Fibroblast of the conjunctiva (primary cell): ENCODE data around the gene ADAMTS4.
"Not testable (repeated sequence)": the region's sequence is repeated elsewhere in the genome, so short reads cannot be mapped to it uniquely, and the experiment has no call there.

Source experiments
- DNase-seq: peaks from one replicate; pipeline ENCODE4 v3.0.0-alpha.2; 2010; ENCODE audit warnings: low read depth

Gene ADAMTS4, protein sequence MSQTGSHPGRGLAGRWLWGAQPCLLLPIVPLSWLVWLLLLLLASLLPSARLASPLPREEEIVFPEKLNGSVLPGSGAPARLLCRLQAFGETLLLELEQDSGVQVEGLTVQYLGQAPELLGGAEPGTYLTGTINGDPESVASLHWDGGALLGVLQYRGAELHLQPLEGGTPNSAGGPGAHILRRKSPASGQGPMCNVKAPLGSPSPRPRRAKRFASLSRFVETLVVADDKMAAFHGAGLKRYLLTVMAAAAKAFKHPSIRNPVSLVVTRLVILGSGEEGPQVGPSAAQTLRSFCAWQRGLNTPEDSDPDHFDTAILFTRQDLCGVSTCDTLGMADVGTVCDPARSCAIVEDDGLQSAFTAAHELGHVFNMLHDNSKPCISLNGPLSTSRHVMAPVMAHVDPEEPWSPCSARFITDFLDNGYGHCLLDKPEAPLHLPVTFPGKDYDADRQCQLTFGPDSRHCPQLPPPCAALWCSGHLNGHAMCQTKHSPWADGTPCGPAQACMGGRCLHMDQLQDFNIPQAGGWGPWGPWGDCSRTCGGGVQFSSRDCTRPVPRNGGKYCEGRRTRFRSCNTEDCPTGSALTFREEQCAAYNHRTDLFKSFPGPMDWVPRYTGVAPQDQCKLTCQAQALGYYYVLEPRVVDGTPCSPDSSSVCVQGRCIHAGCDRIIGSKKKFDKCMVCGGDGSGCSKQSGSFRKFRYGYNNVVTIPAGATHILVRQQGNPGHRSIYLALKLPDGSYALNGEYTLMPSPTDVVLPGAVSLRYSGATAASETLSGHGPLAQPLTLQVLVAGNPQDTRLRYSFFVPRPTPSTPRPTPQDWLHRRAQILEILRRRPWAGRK

DNA sequence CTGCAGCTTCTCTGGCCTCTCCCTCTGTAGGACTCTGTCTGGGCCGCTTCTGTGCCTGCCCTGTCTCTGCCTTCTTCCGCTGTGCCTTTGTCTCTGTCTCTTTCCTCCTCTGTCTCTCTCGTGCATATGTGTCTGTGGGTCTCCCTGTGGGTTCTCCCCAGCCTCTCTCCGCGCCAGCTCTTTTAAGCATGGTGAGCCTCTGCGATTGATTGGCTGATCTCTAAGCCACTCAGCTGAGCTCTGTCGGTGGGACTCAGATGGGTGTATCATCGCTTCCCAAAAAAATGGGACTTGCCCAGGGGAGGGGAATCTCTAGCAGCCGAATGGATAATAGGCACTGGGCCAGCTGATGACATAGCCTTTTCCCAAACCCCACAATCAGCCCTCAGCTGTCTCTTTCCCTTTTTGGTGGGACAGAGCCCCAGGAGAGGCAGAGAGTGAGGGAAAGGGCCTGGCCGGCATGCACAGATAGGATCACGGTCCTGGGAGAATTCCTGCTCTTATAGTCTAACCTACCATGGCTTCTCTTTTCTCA is at the start of gene ADAMTS4:
ADAMTS4 (minus strand) TSS at position 158 of the 535 bp plus-strand sequence. CDS start 427 bp downstream, outside the sequence.
- DNase-seq, result peak; percentile 81

DNA sequence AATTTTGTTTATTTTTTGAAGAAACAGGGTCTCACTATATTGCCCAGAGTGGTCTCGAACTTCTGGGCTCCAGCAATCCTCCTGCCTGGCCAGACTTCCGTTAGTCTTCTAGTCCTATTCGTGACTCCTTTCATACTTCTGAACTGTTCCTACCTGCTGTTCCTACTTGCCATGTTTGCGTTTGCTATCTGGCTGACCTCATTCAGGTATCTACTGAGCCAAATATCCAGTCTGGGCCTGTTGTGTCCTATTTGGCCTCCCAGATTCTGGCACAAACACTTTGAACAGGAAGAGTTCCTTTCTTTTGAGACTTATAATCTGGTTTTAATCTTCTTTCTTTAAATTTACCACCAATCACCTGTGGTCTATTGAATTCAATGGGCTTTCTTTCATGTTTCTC is 46.0 kb upstream of the ADAMTS4 start:
- no peak for DNase-seq

DNA sequence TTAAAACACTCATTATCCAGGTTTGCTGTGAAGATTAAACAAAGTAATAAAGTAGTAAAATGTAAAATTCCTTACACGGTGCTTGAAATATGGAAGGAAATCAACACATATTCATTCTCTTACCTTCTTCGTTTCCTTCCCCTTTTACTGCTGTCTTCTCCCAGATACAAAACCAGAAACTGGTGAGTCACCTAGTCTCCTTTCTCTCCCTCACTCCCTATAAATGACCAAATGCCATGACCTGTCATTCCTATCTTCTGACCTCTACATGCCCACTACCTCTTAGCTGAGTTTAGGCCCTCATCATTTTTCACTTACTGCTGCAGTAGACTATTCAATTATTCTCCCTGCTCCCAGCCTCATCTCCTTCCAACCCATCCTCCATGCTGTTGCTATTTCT is 43.5 kb upstream of the ADAMTS4 start:
- no peak for DNase-seq

DNA sequence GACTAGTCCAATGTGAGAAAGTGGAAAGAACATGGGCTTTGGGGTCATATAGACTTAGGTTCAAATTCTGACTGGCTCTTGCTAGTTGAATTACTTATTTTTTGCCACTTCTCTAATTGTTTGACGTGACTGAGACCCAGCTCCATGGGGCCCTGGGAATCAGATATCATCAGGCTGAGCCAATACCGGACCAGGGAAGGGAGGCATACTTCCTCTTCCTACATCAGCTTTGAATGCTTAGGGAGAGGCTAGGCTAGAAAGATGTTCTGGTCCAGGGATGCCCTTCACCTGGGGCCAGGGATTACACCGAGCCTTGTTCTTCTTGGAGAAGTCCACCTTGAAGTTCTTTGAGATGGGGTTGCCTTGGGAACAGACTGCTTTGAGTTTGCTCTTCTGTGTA is 42.8 kb upstream of the ADAMTS4 start:
- no peak for DNase-seq

DNA sequence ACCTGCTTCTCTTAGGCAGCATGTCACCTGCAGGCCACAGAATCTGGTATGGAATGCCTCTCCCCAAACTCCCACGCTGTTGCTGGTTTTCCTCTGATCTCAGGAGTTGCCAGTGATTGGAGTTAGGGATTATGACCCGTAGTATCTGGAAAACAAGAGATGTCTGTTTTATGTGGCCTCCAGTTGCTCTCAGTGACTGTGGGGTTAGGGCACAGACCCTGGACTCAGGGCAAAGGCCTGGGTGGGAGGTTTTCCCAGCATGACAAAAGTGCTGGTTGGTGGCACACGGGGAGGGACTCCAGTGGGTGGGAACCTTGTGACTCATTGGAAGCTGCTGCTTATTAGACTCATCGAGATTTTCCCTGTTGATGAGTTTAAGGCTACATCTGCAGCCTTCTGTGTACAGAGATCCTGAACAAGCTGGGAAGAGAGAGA is 39.2 kb upstream of the ADAMTS4 start, which contains the start of gene NR1I3:
NR1I3 (minus strand) TSS at position 165 of the 435 bp plus-strand sequence. CDS start 1,638 bp downstream, outside the sequence.
- no peak for DNase-seq

DNA sequence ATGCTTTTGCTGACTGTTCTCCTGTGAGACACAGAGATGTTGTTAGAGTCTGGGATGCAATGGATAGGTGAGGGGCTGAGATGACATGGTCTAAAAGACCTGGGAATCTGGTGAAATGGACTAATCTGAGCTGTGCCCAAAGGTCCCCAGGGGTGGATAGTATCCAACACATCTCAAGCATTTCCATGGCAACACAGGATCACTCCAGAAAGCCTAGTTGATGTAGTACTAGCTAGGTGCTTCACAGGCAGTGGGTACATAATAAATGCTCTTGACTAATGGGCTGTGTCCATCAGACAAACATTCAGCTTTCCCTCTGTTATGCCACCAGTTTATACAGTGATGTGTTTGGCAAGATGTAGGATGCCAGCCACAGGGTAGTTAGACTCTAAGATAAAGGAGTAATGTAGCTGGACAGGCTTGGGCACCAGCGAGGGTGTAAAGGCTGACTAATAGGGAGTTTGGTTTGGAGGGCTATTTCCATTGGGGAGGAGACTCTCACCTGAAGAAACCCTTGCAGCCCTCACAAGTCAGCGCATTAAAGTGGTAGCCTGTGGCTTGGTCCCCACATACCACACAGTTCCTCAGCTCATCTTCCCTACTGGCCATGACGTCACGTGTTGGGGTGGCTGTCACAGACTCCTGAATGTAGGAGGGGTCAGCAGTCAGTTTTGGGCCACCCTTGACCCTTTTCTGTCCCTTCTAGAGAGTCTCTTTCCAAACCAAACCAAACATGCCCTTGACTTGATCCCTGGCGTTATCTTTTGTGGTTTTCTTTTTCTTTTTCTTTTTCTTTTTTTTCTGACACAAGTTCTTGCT is 37.3 kb upstream of the ADAMTS4 start:
- no peak for DNase-seq

DNA sequence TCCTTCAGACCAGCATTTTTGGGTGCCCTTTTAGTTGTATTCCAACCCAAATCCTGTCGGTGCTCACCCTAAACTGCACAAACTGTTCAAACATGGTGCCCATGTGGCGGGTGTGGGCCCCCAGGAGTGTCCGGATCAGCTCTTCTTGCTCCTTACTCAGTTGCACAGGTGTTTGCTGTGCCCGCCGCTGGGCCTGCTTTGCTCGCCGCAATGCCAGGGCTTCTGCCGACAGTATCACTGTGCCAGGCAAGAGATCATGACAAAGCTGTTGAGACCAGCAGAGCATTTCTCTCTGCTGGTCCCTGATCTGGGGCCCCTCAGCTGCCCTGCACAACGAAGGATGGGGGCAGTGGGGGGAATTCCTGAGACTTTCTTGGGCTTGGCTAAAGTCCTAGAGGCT is 34.2 kb upstream of the ADAMTS4 start:
- no peak for DNase-seq

DNA sequence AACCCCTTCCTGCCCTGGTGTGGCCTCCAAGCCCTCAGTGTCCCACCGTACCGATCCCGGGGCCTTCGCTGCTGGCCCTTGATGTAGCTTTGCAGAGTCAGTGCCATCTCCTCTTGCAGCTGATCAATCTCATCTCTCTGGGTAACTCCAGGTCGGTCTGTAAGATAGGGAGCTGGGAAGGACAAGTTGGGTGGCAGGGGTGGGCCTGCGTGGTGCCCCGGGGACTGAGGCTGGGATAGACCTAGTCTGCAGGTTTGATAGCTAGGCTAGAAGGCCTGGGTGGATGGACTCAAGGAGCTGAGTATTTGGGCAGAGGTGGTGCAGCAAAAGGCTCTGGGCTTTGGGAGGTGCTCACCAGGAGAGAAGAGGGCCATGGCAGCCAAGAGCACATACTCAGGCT is 31.9 kb upstream of the ADAMTS4 start:
- DNase-seq, result no peak

DNA sequence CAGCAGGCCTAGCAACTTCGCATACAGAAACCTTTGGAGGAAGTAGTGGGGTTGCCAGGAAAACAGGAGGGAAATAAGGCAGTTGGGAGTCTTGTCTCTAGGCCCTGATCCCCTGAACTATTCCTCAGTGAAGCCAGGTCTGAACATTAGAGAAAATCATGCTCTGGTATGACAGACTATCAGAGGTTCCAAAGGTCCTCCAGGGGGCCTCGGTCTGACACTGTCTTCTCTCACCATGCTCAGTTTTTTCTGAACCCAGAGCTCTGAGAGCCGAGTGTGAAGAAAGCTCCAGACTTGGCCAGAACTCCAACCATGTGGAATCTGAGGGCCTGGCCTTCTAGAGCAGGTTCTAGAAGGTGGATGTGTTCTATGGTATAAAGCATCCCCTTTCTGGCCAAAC is 31.0 kb upstream of the ADAMTS4 start:
- DNase-seq, result no peak

DNA sequence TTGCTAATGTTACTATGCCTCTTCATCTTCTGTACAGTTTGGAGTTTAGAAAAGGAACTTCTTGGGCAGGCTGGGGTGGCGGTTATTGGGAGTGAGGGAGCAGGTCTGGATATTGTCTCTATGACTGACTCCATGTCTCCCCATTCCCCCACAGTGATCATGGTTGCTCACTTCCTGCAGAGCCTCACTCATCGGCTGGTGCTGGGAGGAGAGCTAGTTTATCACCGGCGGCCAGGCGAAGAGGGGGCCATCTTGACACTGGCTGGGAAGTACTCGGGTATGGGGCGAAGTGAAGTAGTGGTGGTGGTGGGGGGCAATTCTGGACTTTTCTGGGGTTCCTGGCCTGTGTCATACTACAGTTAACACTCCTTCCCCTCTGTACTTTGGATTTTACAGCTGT is 29.2 kb upstream of the ADAMTS4 start:
- DNase-seq, result no peak

DNA sequence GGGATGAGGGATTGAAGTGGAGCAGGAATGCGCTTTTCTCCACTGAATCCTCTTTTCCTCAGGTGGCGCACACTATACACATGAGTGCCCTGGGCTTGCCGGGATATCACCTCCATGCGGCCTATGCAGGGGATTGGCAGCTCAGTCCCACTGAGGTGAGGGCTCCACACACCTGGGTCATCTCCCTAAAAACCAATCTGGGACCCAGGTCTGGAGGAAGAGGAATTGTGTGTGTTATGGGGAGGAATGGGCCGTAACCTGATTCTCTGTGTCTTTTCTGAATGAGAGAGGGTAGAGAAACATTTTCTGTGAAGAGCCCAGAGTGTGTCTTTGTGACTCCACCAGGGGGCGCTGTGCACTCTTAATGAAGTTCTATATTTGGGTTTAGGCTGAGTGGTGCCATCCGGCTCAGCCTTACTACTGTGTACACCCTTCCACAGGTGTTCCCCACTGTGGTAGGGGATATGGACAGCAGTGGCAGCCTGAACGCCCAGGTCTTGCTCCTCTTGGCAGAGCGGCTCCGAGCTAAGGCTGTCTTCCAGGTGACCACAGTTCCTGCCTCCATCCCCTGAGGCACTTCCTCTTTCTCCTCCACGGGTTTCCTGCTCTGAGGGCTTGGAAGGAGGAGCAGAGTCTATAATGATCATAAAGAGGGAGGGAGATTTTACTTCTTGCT is 28.5 kb upstream of the ADAMTS4 start:
- peak; percentile 65 for DNase-seq

DNA sequence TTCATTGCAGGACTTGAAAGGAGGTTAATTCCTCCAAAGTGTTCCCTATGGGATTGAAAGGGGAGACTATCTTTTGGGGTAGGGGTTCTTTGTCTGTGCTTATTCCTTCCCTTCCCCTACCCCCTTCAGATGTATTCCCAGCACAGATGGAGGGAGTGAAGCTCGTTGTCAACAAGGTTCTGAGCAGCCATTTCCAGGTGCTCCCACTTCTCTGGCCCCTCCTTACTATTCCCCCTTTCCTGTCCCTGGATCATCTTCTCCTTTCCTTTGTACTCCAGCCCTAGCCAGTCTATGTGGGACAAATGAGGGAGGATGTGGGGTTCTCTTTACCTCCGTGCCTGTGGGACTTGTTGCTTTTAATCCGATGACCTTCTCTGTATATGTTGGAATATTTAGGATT is 27.9 kb upstream of the ADAMTS4 start:
- no peak for DNase-seq

DNA sequence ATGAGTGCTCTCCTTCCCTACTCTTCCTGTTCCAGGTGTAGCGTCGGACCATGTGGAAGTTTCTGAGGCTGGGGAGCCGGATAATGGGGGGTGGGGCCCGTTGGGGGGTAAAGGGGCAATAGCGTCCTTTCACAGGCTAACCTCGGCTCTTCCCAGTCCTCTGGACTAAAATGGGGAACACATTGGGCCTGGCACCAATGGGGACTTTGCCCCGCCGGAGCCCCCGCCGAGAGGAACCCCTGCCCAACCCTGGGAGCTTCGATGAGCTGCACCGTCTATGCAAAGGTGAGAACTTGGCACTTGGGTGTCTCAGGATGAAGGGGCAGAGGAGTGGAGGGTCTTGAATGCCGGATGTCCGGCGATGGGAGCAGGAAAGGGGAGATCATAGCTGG is 27.5 kb upstream of the ADAMTS4 start:
- DNase-seq, result no peak

DNA sequence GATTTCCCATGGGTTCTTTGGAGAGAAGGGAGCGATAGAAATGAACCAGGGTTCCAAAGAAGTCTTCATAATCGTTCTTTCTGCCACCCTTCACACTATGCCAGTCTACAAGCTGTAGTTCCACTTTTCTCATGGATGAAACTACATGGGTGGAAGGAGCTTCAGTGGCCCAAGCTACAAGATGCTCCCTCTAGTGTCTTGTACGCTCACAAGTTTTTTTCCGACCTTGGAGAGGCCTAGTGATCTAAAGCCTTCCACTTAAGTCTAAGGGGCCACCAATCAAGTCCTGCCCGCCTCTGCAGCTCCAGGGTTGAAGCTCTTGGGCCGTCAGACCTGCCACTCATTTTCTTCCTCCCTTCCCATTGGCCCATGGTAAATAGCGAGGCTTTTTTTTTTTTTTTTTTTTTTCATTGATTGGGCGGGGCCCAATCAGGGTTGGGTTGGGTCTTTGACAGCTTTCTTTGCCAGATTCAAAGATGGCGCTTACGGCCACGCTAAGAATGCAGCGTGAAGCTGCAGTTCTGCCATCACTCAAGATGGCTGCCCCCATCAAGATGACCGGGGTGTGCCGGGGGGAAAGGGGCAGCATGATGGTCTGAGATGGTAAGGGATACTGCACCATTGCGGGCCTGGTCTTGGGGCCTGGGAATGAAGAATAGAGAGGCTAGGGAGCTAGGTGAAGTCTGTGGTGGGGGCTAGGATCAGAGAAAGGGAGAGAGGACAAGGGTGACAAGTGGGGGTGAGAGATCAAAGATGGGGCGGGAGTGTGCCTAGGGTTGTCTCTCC is 26.9 kb upstream of the ADAMTS4 start, which contains the start of gene TOMM40L:
TOMM40L (plus strand) TSS at position 527 of the 786 bp plus-strand sequence. CDS start 430 bp downstream, outside the sequence.
- peak; percentile 100 for DNase-seq

DNA sequence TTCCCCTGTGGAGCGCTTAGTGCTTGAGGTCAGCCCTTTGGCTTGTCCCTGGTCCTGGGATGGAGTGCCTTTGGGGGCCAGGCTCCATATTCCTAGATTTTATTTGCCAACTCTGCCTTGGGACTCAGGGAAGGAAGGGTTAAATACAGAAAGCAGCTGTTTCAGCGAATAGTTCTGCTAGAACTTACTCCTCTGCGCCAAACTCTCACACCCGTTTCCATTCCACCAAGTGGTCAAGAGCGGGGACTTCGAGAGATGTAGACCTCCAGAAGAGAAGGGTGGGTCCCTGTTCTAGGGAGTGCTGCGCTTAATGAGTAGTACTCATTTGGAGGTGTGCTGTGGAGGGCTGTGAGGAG is 26.3 kb upstream of the ADAMTS4 start:
- no peak for DNase-seq

DNA sequence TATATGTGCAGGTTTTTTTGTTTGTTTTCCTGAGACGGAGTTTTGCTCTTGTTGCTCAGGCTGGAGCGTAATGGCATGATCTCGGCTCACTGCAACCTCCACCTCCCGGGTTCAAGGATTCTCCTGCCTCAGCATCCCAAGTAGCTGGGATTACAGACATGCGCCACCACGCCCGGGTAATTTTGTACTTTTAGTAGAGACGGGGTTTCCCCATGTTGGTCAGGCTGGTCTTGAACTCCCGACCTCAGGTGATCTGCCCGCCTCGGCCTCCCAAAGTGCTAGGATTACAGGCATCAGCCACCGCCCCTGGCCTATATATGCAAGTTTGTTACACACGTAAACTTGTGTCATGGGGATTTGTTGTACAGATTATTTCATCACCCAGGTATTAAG is 25.8 kb upstream of the ADAMTS4 start:
- DNase-seq, result not testable (repeated sequence)

DNA sequence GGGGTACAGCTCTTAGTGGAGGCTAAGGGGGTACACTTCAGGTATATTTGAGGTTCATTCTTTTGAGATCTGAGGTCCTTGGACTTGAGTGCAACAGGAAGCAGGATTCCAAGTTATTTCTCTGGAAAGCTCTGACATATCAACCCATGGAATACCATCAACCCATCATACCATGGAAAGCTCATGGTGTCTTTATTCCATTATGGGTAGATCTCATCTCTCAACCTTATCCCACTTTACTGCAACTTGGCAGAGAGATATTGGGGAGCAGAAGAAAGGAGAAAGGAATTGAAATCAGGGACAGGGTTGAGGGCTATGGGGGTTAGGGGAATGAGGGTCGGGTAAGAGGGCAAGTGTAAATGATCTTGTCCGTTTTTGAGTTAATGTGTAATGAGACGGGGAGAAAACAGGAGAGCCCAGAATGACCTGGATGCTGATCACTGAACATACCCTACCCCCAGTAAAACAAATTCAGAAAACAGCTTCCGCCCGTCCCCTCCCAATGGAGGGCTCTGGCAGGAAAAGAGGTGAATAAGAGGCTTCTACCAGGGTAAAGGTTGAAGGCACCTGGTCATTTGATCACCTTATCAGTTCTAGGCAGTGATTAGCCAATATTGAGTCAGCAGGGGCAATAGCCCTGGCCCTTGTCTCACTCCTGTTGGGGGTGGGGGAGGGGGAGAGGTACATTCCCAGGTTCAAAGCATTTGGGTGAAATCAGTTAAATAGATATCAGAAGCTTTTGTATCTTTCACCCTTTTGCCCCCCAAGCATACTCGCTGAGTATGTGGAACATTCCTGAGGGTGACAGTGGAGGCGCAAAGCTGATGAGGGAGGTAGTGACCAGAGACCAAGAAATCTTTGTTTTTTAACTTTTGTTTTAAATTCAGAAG is 25.2 kb upstream of the ADAMTS4 start:
- no peak for DNase-seq

DNA sequence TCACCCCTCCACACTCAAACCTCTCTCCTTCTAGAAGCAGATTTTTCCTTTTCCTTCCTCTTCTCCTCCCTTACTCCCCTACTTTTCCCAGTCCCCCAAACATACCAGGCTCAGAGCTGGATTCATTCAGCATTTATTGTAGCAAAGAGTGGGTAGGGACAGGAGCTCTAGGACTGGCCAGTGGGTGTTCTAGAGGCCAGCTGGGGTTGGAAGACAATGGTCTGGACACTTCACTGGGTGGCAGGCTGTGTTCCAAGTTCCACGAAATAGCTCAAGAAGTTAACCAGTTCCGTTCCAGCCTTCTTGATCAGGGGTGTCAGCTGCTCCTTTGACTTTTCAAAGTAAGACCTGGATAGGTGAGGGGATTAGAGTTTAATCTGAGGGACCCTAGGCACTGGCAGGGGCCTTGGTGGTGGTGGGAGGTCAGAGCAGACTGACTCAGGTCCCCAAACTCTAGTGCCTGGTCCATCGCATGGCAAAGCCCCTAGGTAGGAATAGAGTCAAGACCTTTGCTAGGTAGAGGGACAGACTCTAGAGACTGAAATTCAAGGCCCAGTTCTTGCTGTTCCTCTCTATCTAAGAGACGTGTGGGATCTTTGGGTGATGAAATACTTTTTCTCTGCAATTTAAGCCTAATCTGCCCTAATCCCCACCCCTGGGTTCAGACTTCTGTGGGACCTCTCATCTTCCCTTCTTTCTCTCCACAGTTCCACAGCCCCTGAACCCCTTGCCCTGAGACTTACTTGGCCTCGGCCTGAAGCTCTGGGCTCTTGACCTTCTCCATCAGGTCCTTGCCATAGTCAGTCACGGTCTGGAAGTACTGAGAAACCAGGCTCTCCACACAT is 23.5 kb upstream of the ADAMTS4 start:
- no peak for DNase-seq
